NCI-H1105 (cell line): Measurements from ENCODE around the gene CCL22.
"Not testable (repeated sequence)": the region's sequence is repeated elsewhere in the genome, so short reads cannot be mapped to it uniquely, and the experiment has no call there.

Experiments used
- DNase-seq: peaks from one replicate; lab custom pipeline; 2025; lab: John Stamatoyannopoulos, UW

CCL22 gene

GRCh38 chr16:57358527-57359095 lies at the start of gene CCL22:
CCL22 (plus strand) TSS chr16:57358783; CDS start chr16:57358817, 34 bp downstream.
- DNase-seq: no peak

- DNase-seq: no peak
Observed at GRCh38 chr16:57310801-57311200, 47.8 kb upstream of the CCL22 start.

- no peak for DNase-seq
Observed at GRCh38 chr16:57313509-57313908, 45.1 kb upstream of the CCL22 start.

- DNase-seq: no peak
Observed at GRCh38 chr16:57314161-57314785, 44.3 kb upstream of the CCL22 start.

GRCh38 chr16:57315416-57315815 lies 43.2 kb upstream of the CCL22 start:
- DNase-seq: no peak

GRCh38 chr16:57316390-57317017 lies 42.1 kb upstream of the CCL22 start:
- no peak for DNase-seq

GRCh38 chr16:57318240-57318970 lies 40.2 kb upstream of the CCL22 start:
- no peak for DNase-seq

- no peak for DNase-seq
Observed at GRCh38 chr16:57319646-57320045, 38.9 kb upstream of the CCL22 start.

- no peak for DNase-seq
Observed at GRCh38 chr16:57324749-57325148, 33.8 kb upstream of the CCL22 start.

- DNase-seq: no peak
Observed at GRCh38 chr16:57325458-57325857, 33.1 kb upstream of the CCL22 start.

GRCh38 chr16:57329718-57330327 lies 28.8 kb upstream of the CCL22 start:
- DNase-seq: no peak

- DNase-seq: no peak
Observed at GRCh38 chr16:57331355-57331754, 27.2 kb upstream of the CCL22 start.

GRCh38 chr16:57333402-57333801 lies 25.2 kb upstream of the CCL22 start:
- DNase-seq: no peak

- no peak for DNase-seq
Observed at GRCh38 chr16:57335366-57335765, 23.2 kb upstream of the CCL22 start.

- no peak for DNase-seq
Observed at GRCh38 chr16:57341062-57341440, 17.5 kb upstream of the CCL22 start.

GRCh38 chr16:57341441-57342303 lies 16.9 kb upstream of the CCL22 start:
- DNase-seq: no peak

- DNase-seq: not testable (repeated sequence)
Observed at GRCh38 chr16:57342606-57343005, 16.0 kb upstream of the CCL22 start.

- no peak for DNase-seq
Observed at GRCh38 chr16:57343221-57343620, 15.4 kb upstream of the CCL22 start.

- not testable (repeated sequence) for DNase-seq
Observed at GRCh38 chr16:57344094-57344493, 14.5 kb upstream of the CCL22 start.

GRCh38 chr16:57345021-57345420 lies 13.6 kb upstream of the CCL22 start:
- no peak for DNase-seq

- DNase-seq: no peak
Observed at GRCh38 chr16:57345666-57346204, 12.8 kb upstream of the CCL22 start.
